Mucosa of stomach (tissue), 1 donor: ENCODE data around the gene SEC24D.
"Not testable (repeated sequence)": the region's sequence is repeated elsewhere in the genome, so short reads cannot be mapped to it uniquely, and the experiment has no call there.

Source experiments
- H3K27me3 ChIP-seq: one replicate; pipeline ENCODE4 v1.7.0; 2013; ENCODE audit warnings: mild to moderate bottlenecking, low read length; ENCODE audit not compliant: control insufficient read depth, insufficient read depth
- H3K36me3 ChIP-seq: one replicate; pipeline ENCODE4 v1.7.0; 2013; ENCODE audit warnings: low read length; ENCODE audit not compliant: control insufficient read depth, insufficient read depth
- H3K4me1 ChIP-seq: one replicate; pipeline ENCODE4 v1.7.0; 2013; ENCODE audit warnings: mild to moderate bottlenecking, low read length; ENCODE audit not compliant: control insufficient read depth, insufficient read depth
- H3K4me3 ChIP-seq: one replicate; pipeline ENCODE4 v1.7.0; 2013; ENCODE audit warnings: low read length
- H3K9ac ChIP-seq: one replicate; pipeline ENCODE4 v1.7.0; 2013; ENCODE audit warnings: mild to moderate bottlenecking, low read length, moderate library complexity
- H3K9me3 ChIP-seq: one replicate; pipeline ENCODE4 v1.7.0; 2013; ENCODE audit warnings: mild to moderate bottlenecking, low read length, moderate library complexity; ENCODE audit not compliant: control insufficient read depth
- donor health status: Pancreatic carcinoma.

The SEC24D gene

DNA sequence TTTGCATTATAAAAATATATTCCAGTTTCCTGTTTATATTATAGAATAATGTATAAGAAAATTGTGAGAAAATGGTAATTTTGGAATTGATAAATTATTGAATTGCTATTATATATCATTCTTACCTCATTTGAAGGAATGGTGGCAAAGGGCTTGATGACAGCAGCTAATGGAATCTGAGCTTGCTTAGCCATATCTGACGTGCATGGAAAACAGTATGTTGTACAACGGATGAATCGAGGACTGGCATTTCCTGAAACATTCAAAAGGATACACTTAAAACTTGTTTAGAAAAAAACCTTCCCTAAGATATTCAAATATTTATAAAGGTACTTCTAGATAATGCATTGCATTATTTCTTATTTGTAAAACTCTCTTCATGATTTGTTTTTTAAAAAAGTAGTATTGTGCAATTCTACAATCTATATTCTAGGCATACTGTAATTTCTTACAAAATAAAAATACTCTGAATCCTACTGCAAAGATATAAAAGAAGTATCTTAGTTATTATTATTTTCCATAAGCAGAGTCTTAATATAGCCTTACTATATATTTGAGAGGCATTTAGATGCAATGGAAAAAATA is 38.3 kb downstream of the SEC24D start:
- H3K27me3 ChIP-seq: no peaks in the 10 kb centered on the region
- no peak overlapping the region for H3K4me3 ChIP-seq
- H3K4me1 ChIP-seq: no peaks in the 10 kb centered on the region
- H3K9ac ChIP-seq: no peak overlapping the region
- H3K36me3 ChIP-seq: peaks cover 12% of the 10 kb centered on the region
- no peaks in the 10 kb centered on the region for H3K9me3 ChIP-seq

DNA sequence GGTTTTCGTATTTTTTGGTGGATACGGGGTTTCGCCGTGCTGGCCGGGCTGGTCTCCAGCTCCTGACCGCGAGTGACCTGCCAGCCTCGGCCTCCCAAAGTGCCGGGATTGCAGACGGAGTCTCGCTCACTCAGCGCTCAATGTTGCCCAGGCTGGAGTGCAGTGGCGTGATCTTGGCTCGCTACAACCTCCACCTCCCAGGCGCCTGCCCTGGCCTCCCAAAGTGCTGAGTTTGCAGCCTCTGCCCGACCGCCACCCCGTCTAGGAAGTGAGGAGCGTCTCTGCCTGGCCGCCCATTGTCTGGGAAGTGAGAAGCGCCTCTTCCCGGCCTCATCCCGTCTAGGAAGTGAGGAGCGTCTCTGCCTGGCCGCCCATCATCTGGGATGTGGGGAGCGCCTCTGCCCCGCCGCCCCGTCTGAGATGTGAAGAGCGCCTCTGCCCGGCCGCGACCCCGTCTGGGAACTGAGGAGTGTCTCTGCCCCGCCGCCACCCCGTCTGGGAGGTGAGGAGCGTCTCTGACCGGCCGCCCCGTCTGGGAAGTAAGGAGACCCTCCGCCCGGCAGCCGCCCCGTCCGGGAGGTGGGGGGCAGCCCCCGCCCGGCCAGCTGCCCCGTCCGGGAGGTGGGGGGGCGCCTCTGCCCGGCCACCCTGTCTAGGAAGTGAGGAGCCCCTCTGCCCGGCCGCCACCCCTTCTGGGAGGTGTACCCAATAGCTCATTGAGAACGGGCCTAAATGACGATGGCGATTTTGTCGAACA is 44.1 kb downstream of the SEC24D start:
- H3K27me3 ChIP-seq, H3K4me1 ChIP-seq, H3K9ac ChIP-seq, H3K36me3 ChIP-seq, H3K4me3 ChIP-seq, H3K9me3 ChIP-seq: not testable (repeated sequence)

DNA sequence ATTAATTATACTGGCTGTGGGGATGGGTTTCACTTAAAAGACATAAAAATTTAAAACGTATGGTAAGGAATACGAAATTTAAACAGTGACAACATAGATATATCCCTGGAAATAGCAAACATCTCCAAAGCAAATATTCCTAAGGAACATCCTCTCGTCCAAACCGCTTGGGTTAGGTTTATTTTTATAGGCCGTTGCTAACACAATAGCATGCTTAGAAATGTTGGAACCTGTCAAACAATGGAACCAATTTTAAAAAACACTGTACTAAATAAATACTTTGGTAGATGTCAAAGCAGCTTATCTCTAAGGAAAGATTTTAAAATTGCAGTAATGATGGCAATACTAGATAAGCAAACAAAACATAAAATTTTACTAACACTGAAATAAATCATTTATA is 45.4 kb downstream of the SEC24D start:
- H3K9me3 ChIP-seq: no peaks in the 10 kb centered on the region
- H3K36me3 ChIP-seq: no peaks in the 10 kb centered on the region
- H3K9ac ChIP-seq: no peak overlapping the region
- H3K27me3 ChIP-seq: no peaks in the 10 kb centered on the region
- H3K4me3 ChIP-seq: no peak overlapping the region
- no peaks in the 10 kb centered on the region for H3K4me1 ChIP-seq

DNA sequence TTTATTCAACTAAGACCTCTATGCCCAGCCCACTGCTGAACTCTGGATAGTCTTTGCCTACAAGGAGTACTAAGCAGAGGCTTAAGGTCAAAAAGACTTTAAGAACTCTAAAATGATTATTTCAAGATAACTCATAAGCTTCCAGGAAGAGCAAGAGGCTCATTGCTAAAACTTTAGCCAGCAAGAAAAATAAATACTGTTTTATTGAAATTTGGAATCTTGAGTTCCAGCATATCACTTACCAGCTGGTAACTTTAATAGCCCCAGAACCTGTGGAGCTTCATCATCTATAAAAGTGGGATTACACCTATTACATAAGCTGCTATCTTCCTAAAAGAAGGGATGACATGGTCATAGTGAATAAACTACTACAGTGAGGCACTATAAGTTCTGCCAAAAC is 47.0 kb downstream of the SEC24D start:
- no peaks in the 10 kb centered on the region for H3K36me3 ChIP-seq

DNA sequence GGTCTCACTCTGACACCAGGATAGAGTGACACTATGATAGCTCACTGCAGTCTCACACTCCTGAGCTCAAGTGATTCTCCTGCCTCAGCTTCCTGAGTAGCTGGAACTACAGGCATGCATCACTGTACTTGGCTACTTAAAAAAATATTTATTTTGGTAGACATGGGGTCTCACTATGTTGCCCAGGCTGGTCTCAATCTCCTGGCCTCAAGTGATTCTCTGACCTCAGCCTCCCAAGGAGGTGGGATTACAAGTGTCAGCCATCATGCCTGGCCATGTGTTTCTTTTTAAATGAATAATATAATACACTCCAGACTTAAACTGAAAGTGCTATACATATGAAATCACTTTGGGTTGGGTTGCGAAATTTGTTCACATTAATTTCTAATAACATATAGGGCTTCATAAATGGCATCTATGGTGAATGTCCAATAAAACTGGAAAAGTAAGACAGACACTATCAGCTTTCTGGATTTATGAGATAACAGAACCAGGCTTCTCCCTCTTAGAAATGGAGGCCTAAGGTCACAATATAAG is 48.0 kb downstream of the SEC24D start:
- Histone ChIP-seq H3K9me3 (no peaks in the 10 kb centered on the region), H3K27me3 (no peaks in the 10 kb centered on the region), H3K36me3 (no peaks in the 10 kb centered on the region), H3K4me1 (no peaks in the 10 kb centered on the region), H3K4me3 (no peak overlapping the region), H3K9ac (no peak overlapping the region)

More for the DNA sequence above, 47.0 kb downstream of the SEC24D start:
- H3K9me3 ChIP-seq: no peaks in the 10 kb centered on the region
- H3K4me3 ChIP-seq: no peak overlapping the region
- no peak overlapping the region for H3K9ac ChIP-seq
- no peaks in the 10 kb centered on the region for H3K27me3 ChIP-seq
- no peaks in the 10 kb centered on the region for H3K4me1 ChIP-seq

- H3K9ac ChIP-seq: no peak overlapping the region
- H3K36me3 ChIP-seq: no peaks in the 10 kb centered on the region
- no peaks in the 10 kb centered on the region for H3K9me3 ChIP-seq
- no peak overlapping the region for H3K4me3 ChIP-seq
- H3K4me1 ChIP-seq: no peaks in the 10 kb centered on the region
- no peaks in the 10 kb centered on the region for H3K27me3 ChIP-seq
These were observed 51.1 kb downstream of the SEC24D start for GRCh38 chr4:118784776-118785175.

DNA sequence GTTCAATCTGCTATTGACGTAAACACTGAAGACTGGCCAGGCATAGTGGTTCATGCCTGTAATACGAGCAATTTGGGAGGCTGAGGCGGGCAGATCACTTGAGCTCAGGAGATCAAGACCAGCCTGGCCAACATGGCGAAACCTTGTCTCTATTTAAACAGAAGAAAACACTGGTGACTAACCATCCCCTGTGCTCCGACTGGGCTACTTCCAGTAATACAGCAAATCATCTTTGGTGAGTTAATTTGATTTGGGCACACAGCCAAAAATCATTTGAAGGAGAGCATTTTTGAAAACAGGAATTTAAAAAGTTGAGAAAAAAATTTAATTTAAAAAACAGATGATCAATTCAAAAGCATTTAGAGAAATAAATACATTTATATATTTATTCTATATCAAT is 52.0 kb downstream of the SEC24D start:
- H3K36me3 ChIP-seq: no peaks in the 10 kb centered on the region
- no peaks in the 10 kb centered on the region for H3K27me3 ChIP-seq
- no peaks in the 10 kb centered on the region for H3K9me3 ChIP-seq
- H3K4me1 ChIP-seq: no peaks in the 10 kb centered on the region
- H3K4me3 ChIP-seq: no peak overlapping the region
- no peak overlapping the region for H3K9ac ChIP-seq

GRCh38 chr4:118782886-118783285 is 53.0 kb downstream of the SEC24D start:
- not testable (repeated sequence) for H3K4me1 ChIP-seq, H3K36me3 ChIP-seq, H3K27me3 ChIP-seq, H3K9ac ChIP-seq, H3K9me3 ChIP-seq, H3K4me3 ChIP-seq

DNA sequence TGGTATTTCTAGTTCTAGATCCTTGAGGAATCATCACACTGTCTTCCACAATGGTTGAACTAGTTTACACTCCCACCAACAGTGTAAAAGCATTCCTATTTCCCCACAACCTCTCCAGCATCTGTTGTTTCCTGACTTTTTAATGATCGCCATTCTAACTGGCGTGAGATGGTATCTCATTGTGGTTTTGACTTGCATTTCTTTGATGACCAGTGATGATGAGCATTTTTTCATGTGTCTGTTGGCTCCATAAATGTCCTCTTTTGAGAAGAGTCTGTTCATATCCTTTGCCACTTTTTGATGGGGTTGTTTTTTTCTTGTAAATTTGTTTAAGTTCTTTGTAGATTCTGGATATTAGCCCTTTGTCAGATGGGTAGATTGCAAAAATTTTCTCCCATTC is 58.3 kb downstream of the SEC24D start:
- not testable (repeated sequence) for H3K36me3 ChIP-seq, H3K4me1 ChIP-seq, H3K4me3 ChIP-seq, H3K9ac ChIP-seq, H3K27me3 ChIP-seq, H3K9me3 ChIP-seq

DNA sequence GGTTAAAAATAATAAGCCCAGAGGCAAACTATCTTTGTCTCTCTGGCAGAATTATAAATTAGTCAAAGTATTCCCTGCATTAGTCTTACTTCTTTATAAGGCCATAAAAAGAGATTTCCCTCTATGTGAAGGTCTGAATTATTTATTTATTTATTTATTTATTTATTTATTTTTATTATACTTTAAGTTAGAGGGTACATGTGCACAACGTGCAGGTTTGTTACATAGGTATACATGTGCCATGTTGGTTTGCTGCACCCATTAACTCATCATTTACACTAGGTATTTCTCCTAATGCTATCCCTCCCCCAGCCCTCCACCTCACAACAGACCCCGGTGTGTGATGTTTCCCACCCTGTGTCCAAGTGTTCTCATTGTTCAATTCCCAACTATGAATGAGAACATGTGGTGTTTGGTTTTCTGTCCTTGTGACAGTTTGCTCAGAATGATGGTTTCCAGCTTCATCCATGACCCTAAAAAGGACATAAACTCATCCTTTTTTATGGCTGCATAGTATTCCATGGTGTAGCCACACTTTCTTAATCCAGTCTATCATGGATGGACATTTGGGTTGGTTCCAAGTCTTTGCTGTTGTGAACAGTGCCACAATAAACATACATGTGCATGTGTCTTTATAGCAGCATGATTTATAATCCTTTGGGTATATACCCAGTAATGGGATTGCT is 58.8 kb downstream of the SEC24D start:
- H3K4me1 ChIP-seq, H3K36me3 ChIP-seq, H3K4me3 ChIP-seq, H3K9me3 ChIP-seq, H3K9ac ChIP-seq, H3K27me3 ChIP-seq: not testable (repeated sequence)

- Histone ChIP-seq H3K4me1 (no peaks in the 10 kb centered on the region), H3K27me3 (no peaks in the 10 kb centered on the region), H3K4me3 (no peak overlapping the region), H3K9ac (no peak overlapping the region), H3K9me3 (no peaks in the 10 kb centered on the region), H3K36me3 (no peaks in the 10 kb centered on the region)
These were observed 59.6 kb downstream of the SEC24D start for GRCh38 chr4:118776157-118776954.

DNA sequence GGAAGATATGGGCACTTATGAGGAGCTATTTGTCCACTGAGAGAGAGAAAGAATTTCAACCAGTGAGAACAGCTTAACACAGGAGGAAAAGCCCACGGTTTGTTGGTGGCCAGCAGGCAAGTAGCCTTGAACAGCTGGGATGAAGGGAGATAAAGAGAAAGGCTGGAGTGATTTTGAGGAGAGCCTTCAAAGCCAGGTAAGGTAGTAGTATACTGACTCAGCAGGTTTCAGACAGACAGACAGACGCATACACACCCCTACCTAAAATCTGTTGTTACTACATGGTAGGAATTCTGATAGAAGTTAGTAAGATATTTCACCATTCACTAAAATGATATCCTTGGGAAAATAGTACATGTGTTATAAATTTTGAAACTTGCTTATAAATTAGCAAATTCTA is 60.5 kb downstream of the SEC24D start:
- no peak overlapping the region for H3K9ac ChIP-seq
- H3K27me3 ChIP-seq: no peaks in the 10 kb centered on the region
- H3K4me3 ChIP-seq: no peak overlapping the region
- H3K9me3 ChIP-seq: no peaks in the 10 kb centered on the region
- H3K4me1 ChIP-seq: no peaks in the 10 kb centered on the region
- H3K36me3 ChIP-seq: no peaks in the 10 kb centered on the region
